Body of pancreas (tissue), 4 donors: Measurements from ENCODE around the gene KLHL40. TPM values are rescaled to one million over a fixed set of nuclear protein-coding genes. Genes with fewer than 3 reads are reported as not detected.

Experiments used
- ATAC-seq: fragments of 150-250 bp; one replicate; pipeline ENCODE4 v1.9.1; 2016
- DNase-seq, 4 donors: peaks; one replicate each; pipeline ENCODE4 v3.0.0-alpha.2; 2019
- H3K27ac ChIP-seq, 4 donors: fragments of 200-600 bp; sonication (generic); 1 replicate in 3 of 4; 2 replicates in 1 of 4; pipeline versions ENCODE4 v1.5.1 to v1.6.1; 2016 to 2019; ENCODE audit warnings: mild to moderate bottlenecking in 1 of 4, mixed read lengths in 1 of 4, moderate library complexity in 1 of 4
- H3K27me3 ChIP-seq, 2 donors: fragments of 200-600 bp; sonication (generic); one replicate each; pipeline ENCODE4 v1.6.0; 2016; ENCODE audit warnings: mild to moderate bottlenecking in 1 of 2
- H3K36me3 ChIP-seq, 2 donors: fragments of 200-600 bp; sonication (generic); replicated peaks in 1 of 2; 2 replicates each; pipeline ENCODE4 v1.5.1; 2016; ENCODE audit warnings: low read depth in 2 of 2; ENCODE audit not compliant: insufficient read depth in 1 of 2
- H3K4me1 ChIP-seq: fragments of 200-600 bp; sonication (generic); one replicate; pipeline ENCODE4 v1.6.0; 2016
- H3K4me3 ChIP-seq, 2 donors: fragments of 200-600 bp; sonication (generic); 1 replicate in 1 of 2; 2 replicates in 1 of 2; pipeline ENCODE4 v1.5.1; 2016 to 2019
- H3K9me3 ChIP-seq, 3 donors: fragments of 200-600 bp; sonication (generic); 1 replicate in 2 of 3; 2 replicates in 1 of 3; pipeline ENCODE4 v1.5.1; 2016
- POLR2A ChIP-seq, 3 donors: fragments of 450-650 bp; IDR thresholded peaks; one replicate each; pipeline ENCODE4 v1.6.1; 2016; ENCODE audit warnings: antibody characterized with exemption in 3 of 3, mild to moderate bottlenecking in 2 of 3
- WGBS, 2 donors: methylation state at CpG; one replicate each; pipeline ENCODE4 v1.1.5; 2017; 5-methylcytosine and 5-hydroxymethylcytosine counted together
- intact Hi-C: fragments of 100-400 bp; cut with DNase I; formaldehyde crosslinking; loops from one replicate; pipeline ENCODE4 v1.15.1; 2023
- total RNA-seq, 2 donors: library from RNA; depleted of rRNA; stranded (reverse); fragments of >200 nt; gene quantifications; one replicate each; pipeline ENCODE4 v1.1.0, GENCODE V29; 2016
- TF ChIP-seq, protein P1 (sequence below), 7 experiments: fragments of 450-650 bp in 4 of 7; fragments of 200-600 bp in 3 of 7; sonication (generic) in 3 of 7; IDR thresholded peaks; one replicate each; pipeline ENCODE4 v1.5.1; 2016 to 2019; ENCODE audit warnings: antibody characterized with exemption in 7 of 7

Gene KLHL40
- total RNA-seq, 2 donors from 2014 or later, result not detected

GRCh38 chr3:42667523-42668412, 17.6 kb upstream of the KLHL40 start:
- no peak for DNase-seq
- H3K4me3 ChIP-seq, result no peak overlapping the region
- H3K27me3 ChIP-seq, result no peaks in the 10 kb centered on the region
- no peak overlapping the region for H3K27ac ChIP-seq
- no peaks in the 10 kb centered on the region for H3K9me3 ChIP-seq
- H3K36me3 ChIP-seq, result no peaks in the 10 kb centered on the region
- TF ChIP-seq POLR2A (IDR thresholded peaks at IDR 0.05), result no peak
- TF ChIP-seq, protein P1, sequence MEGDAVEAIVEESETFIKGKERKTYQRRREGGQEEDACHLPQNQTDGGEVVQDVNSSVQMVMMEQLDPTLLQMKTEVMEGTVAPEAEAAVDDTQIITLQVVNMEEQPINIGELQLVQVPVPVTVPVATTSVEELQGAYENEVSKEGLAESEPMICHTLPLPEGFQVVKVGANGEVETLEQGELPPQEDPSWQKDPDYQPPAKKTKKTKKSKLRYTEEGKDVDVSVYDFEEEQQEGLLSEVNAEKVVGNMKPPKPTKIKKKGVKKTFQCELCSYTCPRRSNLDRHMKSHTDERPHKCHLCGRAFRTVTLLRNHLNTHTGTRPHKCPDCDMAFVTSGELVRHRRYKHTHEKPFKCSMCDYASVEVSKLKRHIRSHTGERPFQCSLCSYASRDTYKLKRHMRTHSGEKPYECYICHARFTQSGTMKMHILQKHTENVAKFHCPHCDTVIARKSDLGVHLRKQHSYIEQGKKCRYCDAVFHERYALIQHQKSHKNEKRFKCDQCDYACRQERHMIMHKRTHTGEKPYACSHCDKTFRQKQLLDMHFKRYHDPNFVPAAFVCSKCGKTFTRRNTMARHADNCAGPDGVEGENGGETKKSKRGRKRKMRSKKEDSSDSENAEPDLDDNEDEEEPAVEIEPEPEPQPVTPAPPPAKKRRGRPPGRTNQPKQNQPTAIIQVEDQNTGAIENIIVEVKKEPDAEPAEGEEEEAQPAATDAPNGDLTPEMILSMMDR (IDR thresholded peaks at IDR 0.05), result no peak
- H3K4me1 ChIP-seq, result no peaks in the 10 kb centered on the region
- ATAC-seq, result no peak
- intact Hi-C loops, result no loop called here
- 49 to 52% methylated on average over 6 to 8 of the region's 8 CpGs for WGBS, 2 donors

GRCh38 chr3:42668413-42668760, 16.9 kb upstream of the KLHL40 start:
- H3K27ac ChIP-seq, result no peak overlapping the region
- TF ChIP-seq POLR2A (IDR thresholded peaks at IDR 0.05), result no peak
- TF ChIP-seq, protein P1 (IDR thresholded peaks at IDR 0.05), result no peak
- H3K4me1 ChIP-seq, result no peaks in the 10 kb centered on the region
- H3K27me3 ChIP-seq, result no peaks in the 10 kb centered on the region
- no peaks in the 10 kb centered on the region for H3K9me3 ChIP-seq
- H3K4me3 ChIP-seq, result no peak overlapping the region
- intact Hi-C loops, result no loop called here
- H3K36me3 ChIP-seq, result no peaks in the 10 kb centered on the region
- DNase-seq (no peak), ATAC-seq (no peak)
- 83 to 86% methylated on average over 2 of the region's 2 CpGs for WGBS, 2 donors

DNA sequence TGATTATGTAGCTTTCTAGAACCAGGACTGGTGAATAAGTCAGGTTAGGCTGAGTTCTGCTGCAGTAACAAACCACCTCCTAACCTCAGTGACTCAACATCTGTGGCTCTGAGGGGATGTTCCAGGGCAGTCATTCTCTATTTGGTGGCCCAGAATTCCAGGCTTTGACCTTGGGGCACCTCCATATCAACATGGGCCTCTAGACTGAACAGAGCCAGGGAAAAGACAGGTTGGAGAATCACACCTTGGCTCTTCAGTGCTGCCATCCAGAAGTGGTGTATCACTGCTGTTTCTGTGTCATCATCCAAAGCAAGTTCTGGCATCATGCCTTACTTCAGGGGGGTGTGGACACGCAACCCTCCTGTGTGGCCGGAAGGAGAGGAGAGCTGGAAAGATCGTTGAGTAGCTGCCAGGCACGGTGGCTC, 16.5 kb upstream of the KLHL40 start:
- TF ChIP-seq, protein P1 (IDR thresholded peaks at IDR 0.05), result no peak
- TF ChIP-seq POLR2A (IDR thresholded peaks at IDR 0.05), result no peak
- Histone ChIP-seq H3K27ac (no peak overlapping the region), H3K36me3 (no peaks in the 10 kb centered on the region), H3K4me3 (no peak overlapping the region), H3K9me3 (no peaks in the 10 kb centered on the region), H3K4me1 (no peaks in the 10 kb centered on the region), H3K27me3 (no peaks in the 10 kb centered on the region)
- 74 to 83% methylated on average over 4 of the region's 4 CpGs for WGBS, 2 donors
- intact Hi-C loops, result no loop called here
- DNase-seq, result no peak
- no peak for ATAC-seq

DNA sequence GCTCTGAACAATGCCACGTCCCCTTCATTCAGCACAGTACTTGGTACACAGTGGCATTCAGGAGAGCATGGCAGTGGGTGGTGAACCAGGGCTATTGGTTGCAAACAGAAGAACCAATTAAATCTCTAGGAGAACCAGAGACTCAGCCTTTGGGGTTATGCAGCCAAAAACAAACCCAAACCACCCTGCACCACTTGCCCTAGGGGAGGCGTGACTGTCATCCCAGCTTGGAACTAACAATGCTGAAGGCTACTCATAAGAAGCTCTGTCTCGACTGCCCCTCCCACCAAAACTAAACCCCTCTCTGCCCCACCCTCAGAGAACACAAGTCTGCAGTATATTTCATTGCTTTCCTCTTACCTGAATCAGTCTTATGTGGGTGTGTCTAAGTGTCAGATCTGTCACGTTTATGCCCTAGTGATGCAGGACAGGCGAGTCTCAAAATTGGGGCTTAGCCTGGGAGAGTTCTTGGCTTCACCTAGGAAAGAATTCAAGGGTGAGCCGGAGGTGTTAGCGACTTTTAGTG, 15.2 kb upstream of the KLHL40 start:
- Histone ChIP-seq H3K4me3 (no peak overlapping the region), H3K27ac (no peak overlapping the region), H3K9me3 (no peaks in the 10 kb centered on the region), H3K27me3 (no peaks in the 10 kb centered on the region), H3K4me1 (no peaks in the 10 kb centered on the region), H3K36me3 (no peaks in the 10 kb centered on the region)
- 61 to 78% methylated on average over 6 to 7 of the region's 7 CpGs for WGBS, 2 donors
- ATAC-seq (no peak), DNase-seq (no peak)
- intact Hi-C loops, result no loop called here
- TF ChIP-seq, protein P1 (IDR thresholded peaks at IDR 0.05), result no peak
- TF ChIP-seq POLR2A (IDR thresholded peaks at IDR 0.05), result no peak
